ENCODE measurements around the gene ZNF547. TPM values are rescaled to one million over a fixed set of nuclear protein-coding genes. Genes with fewer than 3 reads are reported as not detected.

ZNF547 gene
- polyA plus RNA-seq, 2 of the 4 experiments (the other 2 are of a cell fraction), result 2.0 to 2.9 TPM

- ChIA-PET CTCF (no interaction called here), POLR2A (no interaction called here)
- DNase-seq (ENCODE audit: low read depth in 1 of 2, low spot score in 1 of 2), result no peak
- TF ChIP-seq TP53 (CRISPR knock-in tag; IDR thresholded peaks at IDR 0.05) (no peak), PBX3 (IDR thresholded peaks at IDR 0.05) (no peak), SREBF2 (IDR thresholded peaks at IDR 0.05) (no peak), POLR2A (IDR thresholded peaks at IDR 0.05; ENCODE audit: low read length) (no peak), SMC3 (IDR thresholded peaks at IDR 0.05) (no peak)
- Histone ChIP-seq H3K4me1 (no peaks in the 10 kb centered on the region), H3K4me2 (no peak overlapping the region), H3K27ac (no peak overlapping the region), H3K4me3 (no peak overlapping the region), H3K9me3 (peaks cover 83% of the 10 kb centered on the region)
- ATAC-seq, result no peak
- WGBS (ENCODE audit: missing lambda C conversion rate), result 21% methylated on average over 3 of the region's 3 CpGs
- no peak for FAIRE-seq
Measured at GRCh38 chr19:57338877-57339276, 24.5 kb upstream of the ZNF547 start.

- no peak overlapping the region for H3K4me3 ChIP-seq
- POLR2A ChIA-PET, result no interaction called here
- no peak overlapping the region for H3K4me2 ChIP-seq
- H3K27ac ChIP-seq, result no peak overlapping the region
- CTCF ChIA-PET, result no interaction called here
- TF ChIP-seq MYC (IDR thresholded peaks at IDR 0.05; ENCODE audit: borderline replicate concordance, low read length) (no peak), NFE2L2 (conservative IDR thresholded peaks at IDR 0.05; ENCODE audit: low read length) (no peak), KDM5A (IDR thresholded peaks at IDR 0.05) (no peak), ZSCAN20 (CRISPR knock-in tag; IDR thresholded peaks at IDR 0.05) (no peak)
- H3K4me1 ChIP-seq, result no peaks in the 10 kb centered on the region
- FAIRE-seq (no peak), ATAC-seq (no peak), DNase-seq (ENCODE audit: low read depth in 1 of 2, low spot score in 1 of 2) (no peak)
- 3% methylated on average over 6 of the region's 6 CpGs for WGBS (ENCODE audit: missing lambda C conversion rate)
- H3K9me3 ChIP-seq, result peaks cover 78% of the 10 kb centered on the region
Measured at GRCh38 chr19:57342582-57342981, 20.8 kb upstream of the ZNF547 start.

GRCh38 chr19:57348136-57348535 lies 15.2 kb upstream of the ZNF547 start:
- H3K4me2 ChIP-seq, result no peak overlapping the region
- H3K4me3 ChIP-seq, result no peak overlapping the region
- no peak for ATAC-seq
- H3K27ac ChIP-seq, result no peak overlapping the region
- 32% methylated on average over 3 of the region's 3 CpGs for WGBS (ENCODE audit: missing lambda C conversion rate)
- FAIRE-seq, result no peak
- no peak for DNase-seq (ENCODE audit: low read depth in 1 of 2, low spot score in 1 of 2)
- ChIA-PET POLR2A (no interaction called here), CTCF (no interaction called here)
- H3K9me3 ChIP-seq, result peaks cover 79% of the 10 kb centered on the region
- TF ChIP-seq SREBF2 (IDR thresholded peaks at IDR 0.05) (no peak), RCOR1 (IDR thresholded peaks at IDR 0.05; ENCODE audit: low read depth, low read length) (no peak), MAX (IDR thresholded peaks at IDR 0.05) (no peak), EP300 (IDR thresholded peaks at IDR 0.05) (no peak), CTCF (IDR thresholded peaks at IDR 0.05) (no peak), GATA3 (IDR thresholded peaks at IDR 0.05; ENCODE audit: borderline replicate concordance) (no peak), FOSL2 (IDR thresholded peaks at IDR 0.05) (no peak), FOSL2 (CRISPR knock-in tag; IDR thresholded peaks at IDR 0.05) (no peak), ZFP36 (IDR thresholded peaks at IDR 0.05; ENCODE audit: borderline replicate concordance, partially characterized antibody) (no peak), ESRRA (IDR thresholded peaks at IDR 0.05; ENCODE audit: borderline replicate concordance, low read length) (no peak), SMC3 (IDR thresholded peaks at IDR 0.05) (no peak)
- H3K4me1 ChIP-seq, result no peaks in the 10 kb centered on the region

Data from A549 (cell line).